DOHH2 (cell line): Measurements from ENCODE around the gene RAMACL.

Source experiments
- EZH2phosphoT487 ChIP-seq: fragments of 200-600 bp; sonication (generic); IDR thresholded peaks from 2 replicates; pipeline ENCODE4 v1.6.1; 2017; ENCODE audit warnings: borderline replicate concordance, mild to moderate bottlenecking, antibody characterized with exemption, low read length, moderate library complexity, mixed read lengths
- TF ChIP-seq, protein P1 (sequence below): fragments of 200-600 bp; sonication (generic); IDR thresholded peaks from one replicate; pipeline ENCODE4 v1.5.1; 2014; ENCODE audit warnings: antibody characterized with exemption, mild to moderate bottlenecking, low read depth, low read length; ENCODE audit not compliant: poor library complexity, severe bottlenecking

DNA sequence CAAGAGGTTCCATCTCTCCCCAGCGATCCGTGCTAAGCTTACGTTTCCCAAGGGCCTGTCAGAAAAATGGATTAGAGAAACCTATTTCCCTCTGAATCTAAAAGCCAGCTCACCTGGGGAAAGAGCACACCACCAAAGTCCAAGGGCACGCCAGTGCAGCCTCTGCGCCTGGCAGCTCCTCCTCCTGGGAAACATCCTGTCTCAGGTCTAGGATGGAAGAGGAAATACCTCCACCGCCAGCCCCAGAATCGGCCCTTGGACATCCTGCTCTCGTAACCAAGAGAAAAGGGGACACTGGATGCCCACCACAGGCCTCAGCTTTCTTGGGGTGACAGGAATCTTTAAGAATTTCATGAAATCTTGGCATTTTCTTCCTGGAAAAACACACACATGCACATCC lies 18.7 kb downstream of the RAMACL start:
- TF ChIP-seq, protein P1, sequence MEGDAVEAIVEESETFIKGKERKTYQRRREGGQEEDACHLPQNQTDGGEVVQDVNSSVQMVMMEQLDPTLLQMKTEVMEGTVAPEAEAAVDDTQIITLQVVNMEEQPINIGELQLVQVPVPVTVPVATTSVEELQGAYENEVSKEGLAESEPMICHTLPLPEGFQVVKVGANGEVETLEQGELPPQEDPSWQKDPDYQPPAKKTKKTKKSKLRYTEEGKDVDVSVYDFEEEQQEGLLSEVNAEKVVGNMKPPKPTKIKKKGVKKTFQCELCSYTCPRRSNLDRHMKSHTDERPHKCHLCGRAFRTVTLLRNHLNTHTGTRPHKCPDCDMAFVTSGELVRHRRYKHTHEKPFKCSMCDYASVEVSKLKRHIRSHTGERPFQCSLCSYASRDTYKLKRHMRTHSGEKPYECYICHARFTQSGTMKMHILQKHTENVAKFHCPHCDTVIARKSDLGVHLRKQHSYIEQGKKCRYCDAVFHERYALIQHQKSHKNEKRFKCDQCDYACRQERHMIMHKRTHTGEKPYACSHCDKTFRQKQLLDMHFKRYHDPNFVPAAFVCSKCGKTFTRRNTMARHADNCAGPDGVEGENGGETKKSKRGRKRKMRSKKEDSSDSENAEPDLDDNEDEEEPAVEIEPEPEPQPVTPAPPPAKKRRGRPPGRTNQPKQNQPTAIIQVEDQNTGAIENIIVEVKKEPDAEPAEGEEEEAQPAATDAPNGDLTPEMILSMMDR = no peak
- TF ChIP-seq EZH2phosphoT487 = no peak
